ENCODE data around the gene CHD2.

CHD2 gene

GRCh38 chr15:93074599-93074998, 174.5 kb downstream of the CHD2 start:
- no CpG with 5 or more reads among the region's 13 CpGs for WGBS (ENCODE audit: insufficient coverage, insufficient read length)

GRCh38 chr15:93076217-93076616, 176.1 kb downstream of the CHD2 start:
- Histone ChIP-seq H3K4me3 (ENCODE audit: low read length) (no peak overlapping the region), H3K27ac (ENCODE audit: low read length) (no peak overlapping the region), H3K9me3 (ENCODE audit: control insufficient read depth, insufficient read depth, low read length) (no peaks in the 10 kb centered on the region), H3K27me3 (ENCODE audit: control insufficient read depth, insufficient read depth, low read length) (no peaks in the 10 kb centered on the region), H3K4me1 (ENCODE audit: control insufficient read depth, insufficient read depth, low read length) (peaks cover 5% of the 10 kb centered on the region), H3K36me3 (ENCODE audit: control insufficient read depth, insufficient read depth, low read length) (no peaks in the 10 kb centered on the region)
- WGBS (ENCODE audit: insufficient coverage, insufficient read length): no CpG with 5 or more reads among the region's 1 CpG
- no peak for DNase-seq (ENCODE audit: low read depth, low spot score)

More at GRCh38 chr15:93074599-93074998, 174.5 kb downstream of the CHD2 start:
- no peak overlapping the region for H3K4me3 ChIP-seq (ENCODE audit: low read length)
- peaks cover 11% of the 10 kb centered on the region for H3K4me1 ChIP-seq (ENCODE audit: control insufficient read depth, insufficient read depth, low read length)
- H3K27me3 ChIP-seq (ENCODE audit: control insufficient read depth, insufficient read depth, low read length): no peaks in the 10 kb centered on the region
- no peak for DNase-seq (ENCODE audit: low read depth, low spot score)
- H3K36me3 ChIP-seq (ENCODE audit: control insufficient read depth, insufficient read depth, low read length): no peaks in the 10 kb centered on the region
- no peaks in the 10 kb centered on the region for H3K9me3 ChIP-seq (ENCODE audit: control insufficient read depth, insufficient read depth, low read length)
- no peak overlapping the region for H3K27ac ChIP-seq (ENCODE audit: low read length)

- WGBS (ENCODE audit: insufficient coverage, insufficient read length): no CpG with 5 or more reads among the region's 5 CpGs
- DNase-seq (ENCODE audit: low read depth, low spot score): no peak
- no peak overlapping the region for H3K4me3 ChIP-seq (ENCODE audit: low read length)
- H3K36me3 ChIP-seq (ENCODE audit: control insufficient read depth, insufficient read depth, low read length): no peaks in the 10 kb centered on the region
- peaks cover 5% of the 10 kb centered on the region for H3K4me1 ChIP-seq (ENCODE audit: control insufficient read depth, insufficient read depth, low read length)
- no peak overlapping the region for H3K27ac ChIP-seq (ENCODE audit: low read length)
- H3K9me3 ChIP-seq (ENCODE audit: control insufficient read depth, insufficient read depth, low read length): no peaks in the 10 kb centered on the region
- no peaks in the 10 kb centered on the region for H3K27me3 ChIP-seq (ENCODE audit: control insufficient read depth, insufficient read depth, low read length)
Measured at GRCh38 chr15:93076875-93077274, 176.8 kb downstream of the CHD2 start.
